ENCODE data around the gene SKIL. TPM values are rescaled to one million over a fixed set of nuclear protein-coding genes. Genes with fewer than 3 reads are reported as not detected.

SKIL gene
- total RNA-seq, 1 donor from 2014 or later = 52.9 TPM

DNA sequence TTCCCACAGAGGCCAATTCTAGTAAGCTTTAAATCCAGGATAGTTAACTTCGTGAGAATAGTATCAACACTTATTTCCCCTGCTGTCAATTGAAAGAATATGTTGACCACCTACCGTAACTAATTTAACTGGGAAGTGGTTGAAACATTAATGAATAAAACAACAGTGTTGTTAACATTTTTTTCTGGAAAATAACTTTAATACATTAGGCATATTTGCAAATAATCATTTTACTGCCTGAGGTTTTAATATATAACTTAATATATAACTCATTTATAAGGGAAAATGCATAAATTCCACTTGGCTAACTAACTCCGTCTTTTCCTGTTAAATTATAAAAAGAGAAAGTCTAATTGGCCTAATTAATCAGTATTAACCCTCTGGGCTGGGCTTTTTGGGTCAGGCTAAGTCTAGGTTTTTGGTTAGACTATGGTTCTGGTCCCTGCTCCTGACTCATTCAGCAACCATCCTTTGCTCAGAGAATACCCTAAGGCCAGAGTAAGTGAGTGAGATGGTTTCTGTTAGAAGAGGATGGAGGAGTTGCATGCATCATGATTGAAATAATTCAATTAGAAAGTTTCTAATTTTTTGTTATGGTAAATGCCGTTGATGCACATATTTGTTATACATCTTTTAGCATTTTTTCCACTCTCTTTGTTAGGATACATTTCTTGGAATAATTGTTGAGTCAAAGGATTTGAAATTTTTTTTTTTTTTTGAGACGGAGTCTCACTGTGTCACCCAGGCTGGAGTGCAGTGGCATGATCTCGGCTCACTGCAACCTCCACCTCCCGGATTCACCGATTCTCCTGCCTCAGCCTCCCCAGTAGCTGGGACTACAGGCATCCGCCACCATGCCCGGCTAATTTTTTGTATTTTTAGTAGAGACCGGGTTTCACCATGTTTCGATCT, 10.8 kb upstream of the SKIL start:
- DNase-seq (ENCODE audit: low read depth in 2 of 2) = no peak

- no peak for DNase-seq (ENCODE audit: low read depth in 2 of 2)
Measured at GRCh38 chr3:170350515-170351413, 6.8 kb upstream of the SKIL start.

- DNase-seq (ENCODE audit: low read depth in 2 of 2) = no peak
Measured at GRCh38 chr3:170352936-170353335, 4.6 kb upstream of the SKIL start.

- no peak for DNase-seq (ENCODE audit: low read depth in 2 of 2)
Measured at GRCh38 chr3:170353485-170353884, 4.0 kb upstream of the SKIL start.

DNA sequence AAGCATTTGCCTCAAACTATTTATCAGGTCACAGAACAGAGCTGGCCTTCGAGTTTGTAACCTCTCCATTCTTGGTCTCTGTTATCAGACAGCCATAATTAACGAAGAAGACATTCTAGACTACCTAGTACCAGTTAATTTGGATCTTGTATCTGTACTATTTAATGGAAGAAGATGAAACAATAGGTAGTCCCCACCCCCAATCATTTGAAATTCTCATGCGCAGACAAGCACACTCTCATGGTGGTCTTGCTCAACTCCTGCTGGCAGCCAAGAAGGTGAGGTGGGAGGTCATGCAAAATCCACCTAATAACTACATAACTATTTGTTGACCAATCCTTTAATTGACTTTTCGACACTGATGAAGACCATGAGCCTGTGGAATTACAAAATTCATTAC, 2.8 kb upstream of the SKIL start:
- no peak for DNase-seq (ENCODE audit: low read depth in 2 of 2)

DNA sequence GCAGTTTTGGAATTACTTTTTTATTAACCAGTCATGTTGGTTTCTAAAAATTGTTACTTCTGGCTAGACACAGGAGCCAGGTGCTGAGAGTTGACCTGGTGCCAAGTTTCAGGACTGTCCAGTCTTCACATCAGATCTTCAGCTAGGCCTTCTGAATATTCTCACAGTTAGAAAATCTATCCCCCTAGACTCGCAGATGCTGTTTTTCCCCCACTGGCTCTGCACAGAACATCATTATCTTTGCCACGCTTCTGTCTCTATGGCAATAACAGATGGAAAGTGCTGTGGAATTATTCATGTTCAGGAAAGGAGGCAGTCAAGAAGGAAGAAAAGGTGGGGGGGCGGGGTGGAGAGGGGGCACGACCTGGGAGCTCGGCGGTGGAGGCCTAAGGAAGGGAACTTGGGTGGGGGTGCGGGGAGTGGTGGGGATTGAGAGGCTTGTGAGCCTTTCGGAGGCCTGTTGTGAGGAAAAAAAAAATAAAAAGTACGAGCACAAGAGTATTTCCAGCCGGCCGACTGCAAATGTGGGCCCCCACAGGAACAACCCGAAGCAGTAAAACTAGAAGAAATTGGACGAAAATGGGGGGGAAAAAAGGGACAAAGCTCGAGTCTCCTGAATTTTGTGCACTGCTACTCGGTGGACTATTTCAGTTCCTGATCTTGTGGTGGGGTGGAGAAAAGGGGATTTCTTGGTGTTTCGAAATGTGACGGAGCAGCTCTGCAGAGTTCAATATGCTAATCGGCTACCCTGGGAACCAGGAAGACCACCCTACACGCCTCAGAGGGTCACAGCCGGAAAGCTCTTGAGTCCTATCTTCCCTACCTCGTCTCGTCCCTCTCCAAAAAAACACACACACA, 1.5 kb upstream of the SKIL start:
- peak; percentile 26 to 78 for DNase-seq (ENCODE audit: low read depth in 2 of 2)

DNA sequence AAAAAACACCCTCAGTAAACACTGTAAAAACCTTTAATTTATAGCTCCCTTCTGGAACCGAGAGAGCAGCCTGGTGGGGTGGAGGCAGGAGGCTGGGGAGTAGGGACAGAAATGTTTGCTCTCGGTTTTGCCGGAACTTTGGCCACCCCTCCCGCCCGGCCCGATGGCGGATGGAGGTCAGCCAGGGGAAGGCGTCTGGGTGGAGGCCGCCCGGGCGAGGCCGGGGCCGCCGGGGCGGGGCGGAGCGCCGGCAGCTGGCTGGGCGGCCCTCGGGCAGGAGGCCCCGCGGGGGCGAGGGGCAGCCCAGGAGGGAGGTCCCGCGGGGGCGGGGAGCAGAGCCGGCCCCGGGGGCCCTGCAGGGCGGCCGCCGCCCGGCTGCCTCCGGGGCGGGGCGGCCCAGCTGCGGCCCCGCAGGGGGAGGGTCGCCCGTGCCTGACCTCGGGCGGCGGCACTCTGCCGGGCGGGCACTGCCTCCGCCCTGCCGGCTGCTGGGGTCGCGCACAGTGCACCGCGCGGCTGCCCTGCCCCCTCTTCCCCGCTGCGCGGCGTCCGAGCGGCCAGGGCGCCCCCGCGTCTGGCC, 829 bp upstream of the SKIL start:
- DNase-seq (ENCODE audit: low read depth in 2 of 2) = peak; percentile 39 to 83

DNA sequence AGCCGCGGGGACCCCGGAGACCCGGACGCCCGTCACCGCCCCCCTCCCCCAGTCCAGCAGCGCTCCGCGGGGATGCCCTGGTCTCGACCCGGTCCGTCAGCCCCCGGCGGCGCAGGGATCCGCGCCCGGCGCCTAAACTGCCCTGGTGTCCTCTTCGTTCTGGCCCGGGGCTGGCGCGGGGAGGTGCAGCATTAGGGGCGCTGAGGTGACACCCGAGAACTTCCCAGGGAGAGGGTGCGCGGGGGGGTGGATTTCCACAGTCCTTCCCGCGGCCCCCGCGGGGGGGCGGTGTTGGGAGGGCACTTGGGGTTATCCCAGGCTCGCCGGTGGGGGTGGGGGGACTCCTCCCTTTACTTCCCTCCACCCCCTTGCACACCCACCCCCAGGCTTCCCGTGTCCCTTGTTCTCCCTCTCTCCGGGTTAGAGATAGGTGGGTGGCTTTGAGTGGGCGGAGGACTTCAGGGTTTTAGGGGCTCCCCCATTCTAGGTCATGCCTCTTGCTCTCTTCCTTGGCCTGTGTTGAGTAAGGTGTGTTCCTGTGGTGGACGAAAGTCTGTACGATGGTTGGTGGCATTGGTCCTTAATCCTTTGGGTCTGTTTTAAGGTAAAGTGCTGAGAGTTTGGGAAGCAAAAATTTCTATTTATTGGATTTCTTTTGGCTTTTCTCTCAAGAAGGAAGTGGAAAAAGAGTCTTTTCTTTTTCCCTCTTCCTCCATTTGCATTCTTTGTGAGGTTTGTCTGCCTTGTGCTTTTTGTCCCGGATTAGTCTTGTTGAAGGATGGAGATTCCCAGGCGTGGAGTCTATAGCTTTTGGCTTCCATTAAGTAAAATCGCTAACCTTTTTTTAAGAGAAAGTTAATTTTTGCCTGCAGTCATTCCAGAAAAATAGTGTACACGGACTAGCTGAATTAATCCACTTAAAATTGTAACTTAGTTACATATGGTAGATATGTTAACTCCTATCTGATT, 811 bp downstream of the SKIL start:
- peak; percentile 18 to 78 for DNase-seq (ENCODE audit: low read depth in 2 of 2)

DNA sequence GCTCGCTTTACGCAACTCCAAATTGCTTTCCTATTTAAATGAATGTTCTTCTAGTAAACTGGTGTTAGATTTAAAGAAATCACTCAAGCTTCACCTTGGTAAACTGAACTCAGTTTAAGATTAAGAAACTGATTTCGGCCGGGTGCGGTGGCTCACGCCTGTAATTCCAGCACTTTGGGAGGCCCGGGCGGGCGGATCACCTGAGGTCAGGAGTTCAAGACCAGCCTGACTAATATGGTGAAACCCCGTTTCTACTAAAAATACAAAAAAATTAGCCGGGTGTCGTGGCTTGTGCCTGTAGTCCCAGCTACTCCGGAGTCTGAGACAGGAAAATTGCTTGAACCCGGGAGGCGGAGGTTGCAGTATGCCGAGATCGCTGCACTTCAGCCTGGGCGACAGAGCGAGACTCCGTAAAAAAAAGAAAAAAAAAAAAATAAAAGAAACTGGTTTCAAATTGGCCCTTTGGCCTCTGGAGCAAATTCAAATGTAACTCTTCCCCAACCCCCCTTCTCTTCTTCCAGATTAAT, 1.7 kb downstream of the SKIL start:
- no peak for DNase-seq (ENCODE audit: low read depth in 2 of 2)

- no peak for DNase-seq (ENCODE audit: low read depth in 2 of 2)
Measured at GRCh38 chr3:170360466-170360865, 3.0 kb downstream of the SKIL start.

DNA sequence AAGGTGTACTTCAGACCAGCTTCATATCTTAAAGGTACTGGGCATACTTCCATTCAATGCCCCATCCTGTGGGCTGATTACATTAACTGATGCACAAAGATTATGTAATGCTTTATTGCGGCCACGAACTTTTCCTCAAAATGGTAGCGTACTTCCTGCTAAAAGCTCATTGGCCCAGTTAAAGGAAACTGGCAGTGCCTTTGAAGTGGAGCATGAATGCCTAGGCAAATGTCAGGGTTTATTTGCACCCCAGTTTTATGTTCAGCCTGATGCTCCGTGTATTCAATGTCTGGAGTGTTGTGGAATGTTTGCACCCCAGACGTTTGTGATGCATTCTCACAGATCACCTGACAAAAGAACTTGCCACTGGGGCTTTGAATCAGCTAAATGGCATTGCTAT, 3.4 kb downstream of the SKIL start:
- no peak for DNase-seq (ENCODE audit: low read depth in 2 of 2)

DNA sequence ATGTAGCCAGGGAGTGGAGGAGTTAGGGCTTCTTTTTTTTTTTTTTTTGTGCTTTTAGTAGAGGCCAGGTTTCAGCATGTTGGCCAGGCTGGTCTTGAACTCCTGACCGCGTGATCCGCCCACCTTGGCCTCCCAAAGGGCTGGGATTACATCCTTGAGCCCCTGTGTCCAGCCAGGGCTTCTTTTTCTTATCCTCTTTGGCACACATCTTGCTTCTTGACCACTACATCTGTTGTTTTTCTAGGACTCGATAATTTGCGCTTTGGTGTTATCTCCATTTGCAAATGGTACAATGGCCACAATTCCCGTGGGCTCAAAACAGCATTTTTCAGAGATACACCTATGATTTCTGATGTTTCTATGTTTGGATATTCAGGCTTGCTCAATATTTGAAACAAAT, 4.2 kb downstream of the SKIL start:
- no peak for DNase-seq (ENCODE audit: low read depth in 2 of 2)

DNA sequence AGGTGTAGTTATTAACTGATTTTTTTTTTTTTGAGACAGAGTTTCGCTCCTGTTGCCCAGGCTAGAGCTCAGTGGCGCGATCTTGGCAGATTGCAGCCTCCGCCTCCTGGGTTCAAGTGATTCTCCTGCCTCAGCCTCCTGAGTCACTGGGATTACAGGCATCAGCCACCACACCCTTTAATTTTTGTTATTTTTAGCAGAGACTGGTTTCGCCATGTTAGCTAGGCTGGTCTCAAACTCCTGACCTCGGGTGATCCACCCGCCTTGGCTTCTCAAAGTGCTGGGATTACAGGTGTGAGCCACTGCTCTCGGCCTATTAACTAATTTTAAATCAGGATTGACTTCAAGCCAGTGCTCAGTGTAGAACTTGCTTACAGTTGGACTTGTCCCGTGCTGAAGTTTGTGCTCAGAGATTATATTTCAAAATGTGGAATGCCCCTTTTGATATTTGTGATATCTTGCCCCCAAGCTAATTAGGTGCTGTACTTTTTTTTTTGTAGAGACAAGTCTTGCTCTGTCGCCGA, 6.0 kb downstream of the SKIL start:
- no peak for DNase-seq (ENCODE audit: low read depth in 2 of 2)

DNA sequence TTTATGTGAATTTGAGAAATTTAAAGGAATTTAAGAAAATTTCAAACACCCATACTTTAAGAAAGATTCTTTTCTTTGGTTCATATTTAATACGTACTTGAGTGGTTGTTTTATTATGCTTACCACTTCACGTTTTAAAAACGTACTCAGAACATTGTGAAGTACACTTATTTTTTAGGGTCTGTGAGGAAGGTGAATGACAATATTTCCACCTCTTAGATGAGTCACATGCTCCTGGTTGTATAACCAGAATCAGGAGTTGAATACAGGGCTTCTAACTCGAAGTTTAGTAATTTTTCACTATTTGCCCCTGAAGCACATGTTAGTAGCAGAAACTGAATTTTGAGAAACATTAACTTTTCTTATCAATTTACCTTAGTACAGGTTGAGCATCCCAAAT, 7.5 kb downstream of the SKIL start:
- DNase-seq (ENCODE audit: low read depth in 2 of 2) = no peak

GRCh38 chr3:170367797-170368196, 10.3 kb downstream of the SKIL start:
- no peak for DNase-seq (ENCODE audit: low read depth in 2 of 2)

GRCh38 chr3:170368921-170369320, 11.4 kb downstream of the SKIL start:
- DNase-seq (ENCODE audit: low read depth in 2 of 2) = no peak

DNA sequence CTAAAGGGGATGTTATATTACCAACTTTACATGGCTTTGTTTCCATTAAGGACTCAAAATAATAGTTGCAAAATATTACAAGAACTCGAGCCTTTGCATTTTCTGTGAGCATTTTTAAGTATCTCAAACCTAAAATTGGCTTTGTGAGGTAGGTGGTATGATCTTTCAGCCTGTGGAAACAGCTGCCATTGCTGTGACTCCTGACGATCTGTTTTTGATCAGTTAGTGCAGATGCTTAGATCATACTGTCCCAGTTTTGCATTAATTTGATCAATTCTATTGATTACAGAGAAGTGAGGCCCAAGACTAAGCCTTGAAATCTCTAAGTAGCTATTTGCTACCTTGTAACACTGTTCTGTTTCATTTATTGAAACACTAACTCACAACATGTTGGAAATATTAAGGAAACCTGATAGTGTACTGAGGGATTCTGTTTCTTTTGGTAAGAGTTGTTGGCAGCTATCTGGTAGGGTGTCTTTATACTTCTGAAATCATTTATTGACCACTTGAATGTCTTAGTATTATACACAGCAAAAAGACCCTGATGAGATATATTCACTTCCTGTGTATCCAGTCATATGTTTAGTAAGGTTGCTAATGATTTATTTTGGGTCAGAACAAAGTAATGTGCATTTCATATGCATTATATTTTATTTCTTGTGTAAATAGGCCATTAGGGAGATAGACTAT, 14.8 kb downstream of the SKIL start:
- DNase-seq (ENCODE audit: low read depth in 2 of 2) = no peak

GRCh38 chr3:170383567-170383966, 26.1 kb downstream of the SKIL start:
- DNase-seq (ENCODE audit: low read depth in 2 of 2) = no peak

GRCh38 chr3:170386468-170386867, 29.0 kb downstream of the SKIL start:
- no peak for DNase-seq (ENCODE audit: low read depth in 2 of 2)
